Colonic mucosa (tissue), 4 donors: ENCODE measurements around the gene NCKAP1. TPM values are rescaled to one million over a fixed set of nuclear protein-coding genes. Genes with fewer than 3 reads are reported as not detected.
A peak's percentile ranks its signal among the peaks of the same experiment; 100 is the strongest.

Source experiments
- DNase-seq: peaks from one replicate; pipeline ENCODE4 v3.0.0-alpha.2; 2020
- H3K27ac ChIP-seq: fragments of 200-600 bp; one replicate; pipeline ENCODE4 v1.8.0; 2021
- H3K27me3 ChIP-seq: fragments of 200-600 bp; one replicate; pipeline ENCODE4 v1.8.0; 2021
- H3K36me3 ChIP-seq: fragments of 200-600 bp; one replicate; pipeline ENCODE4 v1.8.0; 2021
- H3K4me1 ChIP-seq: fragments of 200-600 bp; one replicate; pipeline ENCODE4 v1.8.0; 2021; ENCODE audit warnings: mild to moderate bottlenecking
- H3K4me3 ChIP-seq: fragments of 200-600 bp; one replicate; pipeline ENCODE4 v1.8.0; 2021
- H3K9ac ChIP-seq, 2 donors: one replicate each; pipeline ENCODE4 v1.7.0; 2013; ENCODE audit warnings: control low read depth in 2 of 2, low read depth in 2 of 2, low read length in 2 of 2
- H3K9me3 ChIP-seq: fragments of 200-600 bp; one replicate; pipeline ENCODE4 v1.8.0; 2021
- intact Hi-C: fragments of 100-400 bp; cut with DNase I; formaldehyde crosslinking; loops from one replicate; pipeline ENCODE4 v1.14.1; 2022
- total RNA-seq, 2 donors: library from RNA; stranded (reverse); fragmentation: NEBNext Ultra II Directional in 1 of 2; extraction: Animal tissue kit (Norgen Biotek cat#: 25700) in 1 of 2; gene quantifications; one replicate each; pipeline ENCODE4 v1.2.1, GENCODE V29; 2021
- TF ChIP-seq, protein P1 (sequence below): fragments of 200-600 bp; IDR thresholded peaks from one replicate; pipeline ENCODE4 v1.8.0; 2022; ENCODE audit warnings: antibody characterized with exemption, mild to moderate bottlenecking
- donor health status: healthy.
- donor health status: DM: no; HTN: no; CAD: no.
- donor health status: DM: no; HTN: no; CAD: no.

Gene NCKAP1
- total RNA-seq, 2 donors from 2014 or later: 105 to 133 TPM

DNA sequence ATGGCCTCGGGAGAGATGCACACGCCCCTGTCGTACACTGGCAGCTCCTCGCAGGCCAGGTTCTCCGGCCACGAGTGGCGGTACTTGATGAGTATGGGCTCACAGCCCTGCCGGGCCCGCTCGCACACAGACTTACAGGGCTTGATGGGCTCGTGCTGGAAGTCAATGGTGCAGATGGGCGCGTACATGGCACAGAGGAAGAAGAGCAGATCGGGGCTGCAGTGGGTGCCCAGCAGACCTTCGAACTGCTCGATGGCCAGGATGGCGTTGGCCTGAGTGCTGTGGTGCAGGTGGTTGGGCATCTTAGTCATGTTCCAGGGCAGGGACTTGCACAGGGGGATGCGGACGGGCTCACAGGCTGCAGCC, 172.2 kb downstream of the NCKAP1 start:
- Histone ChIP-seq H3K4me1 (no peaks in the 10 kb centered on the region), H3K9ac (peak overlapping the region in 1 of 2 donors; percentile 24), H3K4me3 (peak overlapping the region; percentile 22), H3K9me3 (no peaks in the 10 kb centered on the region), H3K27ac (no peak overlapping the region), H3K27me3 (no peaks in the 10 kb centered on the region), H3K36me3 (no peaks in the 10 kb centered on the region)
- intact Hi-C loops: no loop called here
- DNase-seq: no peak
- TF ChIP-seq, protein P1, sequence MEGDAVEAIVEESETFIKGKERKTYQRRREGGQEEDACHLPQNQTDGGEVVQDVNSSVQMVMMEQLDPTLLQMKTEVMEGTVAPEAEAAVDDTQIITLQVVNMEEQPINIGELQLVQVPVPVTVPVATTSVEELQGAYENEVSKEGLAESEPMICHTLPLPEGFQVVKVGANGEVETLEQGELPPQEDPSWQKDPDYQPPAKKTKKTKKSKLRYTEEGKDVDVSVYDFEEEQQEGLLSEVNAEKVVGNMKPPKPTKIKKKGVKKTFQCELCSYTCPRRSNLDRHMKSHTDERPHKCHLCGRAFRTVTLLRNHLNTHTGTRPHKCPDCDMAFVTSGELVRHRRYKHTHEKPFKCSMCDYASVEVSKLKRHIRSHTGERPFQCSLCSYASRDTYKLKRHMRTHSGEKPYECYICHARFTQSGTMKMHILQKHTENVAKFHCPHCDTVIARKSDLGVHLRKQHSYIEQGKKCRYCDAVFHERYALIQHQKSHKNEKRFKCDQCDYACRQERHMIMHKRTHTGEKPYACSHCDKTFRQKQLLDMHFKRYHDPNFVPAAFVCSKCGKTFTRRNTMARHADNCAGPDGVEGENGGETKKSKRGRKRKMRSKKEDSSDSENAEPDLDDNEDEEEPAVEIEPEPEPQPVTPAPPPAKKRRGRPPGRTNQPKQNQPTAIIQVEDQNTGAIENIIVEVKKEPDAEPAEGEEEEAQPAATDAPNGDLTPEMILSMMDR: no peak

DNA sequence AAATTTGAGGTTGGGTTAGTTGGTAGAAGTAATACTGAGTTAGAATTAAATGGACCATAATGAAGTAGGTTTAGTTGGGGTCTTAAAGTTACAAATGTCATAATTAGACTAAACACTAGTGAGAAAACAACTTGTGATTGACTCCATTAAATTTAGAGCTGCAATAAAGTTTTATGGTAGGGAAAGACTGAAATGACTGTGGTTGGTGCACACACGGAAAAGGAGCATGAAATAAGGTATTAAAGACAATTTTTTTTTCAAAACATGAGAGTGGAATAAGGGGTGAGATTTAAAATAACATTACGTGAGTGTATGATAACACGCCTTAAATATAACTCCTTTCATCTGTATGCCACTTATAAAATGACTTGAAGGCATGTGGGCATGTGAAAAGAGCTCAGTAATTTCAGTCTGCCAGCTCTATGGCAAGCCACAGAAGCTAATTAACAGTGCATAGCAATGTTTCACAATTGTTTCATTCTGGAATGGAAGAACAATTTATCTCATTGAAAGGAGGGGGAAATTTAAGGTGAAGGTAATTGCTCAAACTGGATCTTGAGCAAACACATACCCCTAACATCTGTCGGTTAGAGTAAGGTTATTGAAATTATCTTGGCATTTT, 173.2 kb downstream of the NCKAP1 start:
- Histone ChIP-seq H3K27ac (no peak overlapping the region), H3K27me3 (no peaks in the 10 kb centered on the region), H3K9me3 (no peaks in the 10 kb centered on the region), H3K4me1 (no peaks in the 10 kb centered on the region), H3K9ac (no peak overlapping the region), H3K36me3 (no peaks in the 10 kb centered on the region), H3K4me3 (no peak overlapping the region)
- intact Hi-C loops: no loop called here
- TF ChIP-seq, protein P1: no peak
- no peak for DNase-seq

DNA sequence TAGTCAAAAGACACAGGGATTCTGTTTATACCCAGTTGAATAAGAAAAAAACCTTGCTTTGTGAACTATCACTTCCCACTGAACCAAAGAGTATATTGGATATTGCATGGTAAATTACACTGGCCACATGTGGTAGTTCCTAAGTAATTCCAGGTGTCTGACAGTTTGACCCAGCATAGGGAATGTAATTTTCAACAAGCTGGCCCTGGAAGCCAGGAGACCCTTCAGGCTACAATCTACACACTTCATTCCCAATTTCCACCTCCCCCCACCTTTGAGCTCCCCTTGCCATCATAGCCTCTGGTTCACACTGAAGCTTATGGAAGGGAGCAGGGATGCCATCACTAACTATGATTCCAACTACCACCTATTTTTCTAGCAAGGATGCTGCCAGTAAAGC, 174.6 kb downstream of the NCKAP1 start:
- TF ChIP-seq, protein P1: no peak

DNA sequence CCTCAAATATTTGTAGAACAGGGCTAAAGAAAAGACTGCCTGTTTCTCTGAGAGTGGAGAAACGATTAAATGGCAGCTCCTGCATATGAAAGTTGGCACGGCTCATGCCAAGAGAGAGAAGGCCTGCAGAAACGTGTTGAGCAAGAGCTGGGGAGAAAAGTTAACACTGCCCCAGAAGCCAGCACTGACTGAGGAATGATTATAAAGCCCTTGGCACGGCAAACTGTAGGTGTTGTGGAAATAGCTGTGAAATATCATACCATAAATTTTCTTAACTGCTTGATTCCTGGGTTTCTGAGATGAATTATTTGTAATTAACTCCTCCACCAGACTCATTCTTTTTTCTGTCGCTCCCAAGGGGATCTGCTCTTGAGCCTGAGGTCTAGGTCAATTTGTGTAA, 176.2 kb downstream of the NCKAP1 start:
- intact Hi-C loops: no loop called here
- TF ChIP-seq, protein P1: no peak
- Histone ChIP-seq H3K9me3 (no peaks in the 10 kb centered on the region), H3K9ac (no peak overlapping the region), H3K4me1 (no peaks in the 10 kb centered on the region), H3K4me3 (no peak overlapping the region), H3K27me3 (no peaks in the 10 kb centered on the region), H3K36me3 (no peaks in the 10 kb centered on the region), H3K27ac (no peak overlapping the region)
- DNase-seq: no peak

More for the DNA sequence above, 174.6 kb downstream of the NCKAP1 start:
- H3K27me3 ChIP-seq: no peaks in the 10 kb centered on the region
- intact Hi-C loops: no loop called here
- H3K36me3 ChIP-seq: no peaks in the 10 kb centered on the region
- no peak overlapping the region for H3K4me3 ChIP-seq
- H3K27ac ChIP-seq: no peak overlapping the region
- H3K4me1 ChIP-seq: no peaks in the 10 kb centered on the region
- no peak overlapping the region for H3K9ac ChIP-seq
- no peaks in the 10 kb centered on the region for H3K9me3 ChIP-seq
- DNase-seq: no peak

DNA sequence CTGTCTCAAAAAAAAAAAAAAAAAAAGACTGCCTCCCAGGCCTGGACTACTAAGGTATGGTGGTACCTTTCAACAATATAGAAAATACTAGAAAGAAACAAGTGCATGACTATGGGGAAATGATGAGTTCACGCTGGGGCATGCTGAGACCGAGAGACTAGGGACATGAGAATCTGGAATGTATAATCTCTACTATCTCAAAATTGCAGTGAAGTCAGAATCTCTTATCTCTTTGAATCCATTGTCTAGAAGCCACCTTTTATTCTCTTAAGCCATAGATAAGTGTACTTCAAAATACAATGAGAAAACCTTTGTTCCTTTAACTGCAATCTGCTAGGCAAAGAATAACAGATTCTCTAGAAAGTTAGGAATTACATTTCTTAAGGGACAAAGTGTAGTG, 177.4 kb downstream of the NCKAP1 start:
- intact Hi-C loops: no loop called here
- TF ChIP-seq, protein P1: no peak
- DNase-seq: no peak

More for the DNA sequence above, 177.4 kb downstream of the NCKAP1 start:
- Histone ChIP-seq H3K9ac (no peak overlapping the region), H3K9me3 (no peaks in the 10 kb centered on the region), H3K4me3 (no peak overlapping the region), H3K4me1 (no peaks in the 10 kb centered on the region), H3K27ac (no peak overlapping the region), H3K27me3 (no peaks in the 10 kb centered on the region), H3K36me3 (no peaks in the 10 kb centered on the region)

Other genes with a start within 250 kb of the NCKAP1 start
- gene FRZB, start 171.8 kb downstream of the NCKAP1 start, total RNA-seq: 10 to 100 TPM; 12.8 to 26.8 TPM
- 1 to 10 TPM; 2.0 to 2.5 TPM for gene DUSP19, start 40.3 kb upstream of the NCKAP1 start, total RNA-seq
- 10 to 100 TPM; 11.3 to 19.1 TPM for gene NUP35, start 86.0 kb upstream of the NCKAP1 start, total RNA-seq